ENCODE data around the gene NHSL2. TPM values are rescaled to one million over a fixed set of nuclear protein-coding genes. Genes with fewer than 3 reads are reported as not detected.

Gene NHSL2
- total RNA-seq, 1 experiment from 2014 or later = 0.07 TPM

DNA sequence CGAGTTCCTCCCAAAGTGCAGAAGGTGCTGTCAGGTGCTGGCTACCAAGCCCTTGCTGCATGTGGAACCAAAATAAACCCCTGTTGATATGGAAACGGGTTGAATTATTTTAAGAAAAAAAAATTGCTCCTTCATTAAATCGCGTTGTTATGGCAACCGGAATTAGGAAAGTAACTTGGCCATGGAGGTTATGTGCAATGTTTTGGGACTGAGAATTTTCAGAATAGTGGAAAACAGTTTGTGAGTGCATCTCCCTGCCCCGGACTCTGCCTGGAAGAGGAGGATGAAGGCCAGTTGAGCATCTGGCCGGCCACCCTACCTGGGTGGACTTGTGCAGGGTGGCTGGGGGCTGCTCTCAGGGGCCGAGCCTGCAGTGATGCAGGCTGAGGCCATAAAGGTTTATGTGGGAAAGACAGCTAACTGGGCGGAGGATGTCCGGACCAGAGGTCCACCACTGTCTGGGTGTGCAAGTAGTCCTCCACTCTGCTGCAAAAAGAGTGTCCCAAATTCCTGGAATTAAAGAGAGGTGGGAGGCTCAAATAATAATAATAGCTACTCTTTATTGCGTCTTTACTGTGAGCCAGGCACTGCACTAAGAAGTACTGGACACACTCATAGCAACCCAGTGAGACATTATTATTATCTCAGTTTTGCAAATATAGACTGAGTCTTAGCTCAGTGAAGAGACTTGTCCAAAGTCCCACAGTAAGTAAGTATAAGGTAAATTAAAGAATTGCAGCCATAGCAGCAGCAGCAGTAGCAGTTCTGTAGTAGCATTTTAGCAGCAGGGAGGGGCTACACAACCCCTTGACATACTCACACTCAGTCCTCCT is 200.4 kb downstream of the NHSL2 start:
- ChIA-PET CTCF (no interaction called here), POLR2A (ENCODE audit: unreplicated experiment) (interaction anchor here (0.5 kb wide), 1 partner anchor 20 kb away, joined by 3 read pairs; no protein-coding TSS in a partner anchor)
- Histone ChIP-seq H3K4me2 (ENCODE audit: low read length) (no peak overlapping the region), H4K20me1 (ENCODE audit: low read length) (no peaks in the 10 kb centered on the region), H3K9me2 (replicated peaks; ENCODE audit: low read length) (no peaks in the 10 kb centered on the region), H3K9ac (ENCODE audit: low read length) (no peak overlapping the region), H3K79me2 (ENCODE audit: low read length) (no peaks in the 10 kb centered on the region), H3F3A (ENCODE audit: low read length, unreplicated experiment) (no peaks in the 10 kb centered on the region), H3K4me1 (ENCODE audit: insufficient read depth, low read length) (no peaks in the 10 kb centered on the region), H3K27ac (ENCODE audit: low read length) (no peak overlapping the region), H3K9me3 (ENCODE audit: low read length) (no peaks in the 10 kb centered on the region), H3K4me3 (ENCODE audit: low read length) (no peak overlapping the region), H2AFZ (ENCODE audit: low read length) (no peak overlapping the region), H3K36me3 (ENCODE audit: low read depth, low read length) (no peaks in the 10 kb centered on the region), H3K27me3 (ENCODE audit: low read length) (no peaks in the 10 kb centered on the region)
- DNase-seq (no peak), ATAC-seq (no peak)
- no TSS peak for BruUV-seq (replicated peaks)
- intact Hi-C loops (cut with micrococcal nuclease) = no loop called here
- TF ChIP-seq EZH2 (IDR thresholded peaks at IDR 0.05; ENCODE audit: low read length, unreplicated experiment) = no peak
- TF ChIP-seq EZH2phosphoT487 (IDR thresholded peaks at IDR 0.05; ENCODE audit: borderline replicate concordance, low read length) = no peak
- no peak for TF ChIP-seq CTCF (conservative IDR thresholded peaks at IDR 0.05; ENCODE audit: low read depth, low read length)

GRCh38 chrX:72113461-72113860 is 202.8 kb downstream of the NHSL2 start:
- Histone ChIP-seq H3K9me3 (ENCODE audit: low read length) (no peaks in the 10 kb centered on the region), H3K4me3 (ENCODE audit: low read length) (no peak overlapping the region), H3F3A (ENCODE audit: low read length, unreplicated experiment) (no peaks in the 10 kb centered on the region), H3K79me2 (ENCODE audit: low read length) (no peaks in the 10 kb centered on the region), H3K4me1 (ENCODE audit: insufficient read depth, low read length) (no peaks in the 10 kb centered on the region), H3K9me2 (replicated peaks; ENCODE audit: low read length) (no peaks in the 10 kb centered on the region), H3K27me3 (ENCODE audit: low read length) (no peaks in the 10 kb centered on the region), H3K4me2 (ENCODE audit: low read length) (no peak overlapping the region), H4K20me1 (ENCODE audit: low read length) (no peaks in the 10 kb centered on the region), H3K27ac (ENCODE audit: low read length) (no peak overlapping the region), H3K9ac (ENCODE audit: low read length) (no peak overlapping the region), H2AFZ (ENCODE audit: low read length) (no peak overlapping the region), H3K36me3 (ENCODE audit: low read depth, low read length) (no peaks in the 10 kb centered on the region)
- no peak for DNase-seq
- TF ChIP-seq EZH2 (IDR thresholded peaks at IDR 0.05; ENCODE audit: low read length, unreplicated experiment) = no peak
- ATAC-seq = no peak
- no TSS peak for BruUV-seq (replicated peaks)
- CTCF ChIA-PET = no interaction called here
- intact Hi-C loops (cut with micrococcal nuclease) = no loop called here
- POLR2A ChIA-PET (ENCODE audit: unreplicated experiment) = no interaction called here

DNA sequence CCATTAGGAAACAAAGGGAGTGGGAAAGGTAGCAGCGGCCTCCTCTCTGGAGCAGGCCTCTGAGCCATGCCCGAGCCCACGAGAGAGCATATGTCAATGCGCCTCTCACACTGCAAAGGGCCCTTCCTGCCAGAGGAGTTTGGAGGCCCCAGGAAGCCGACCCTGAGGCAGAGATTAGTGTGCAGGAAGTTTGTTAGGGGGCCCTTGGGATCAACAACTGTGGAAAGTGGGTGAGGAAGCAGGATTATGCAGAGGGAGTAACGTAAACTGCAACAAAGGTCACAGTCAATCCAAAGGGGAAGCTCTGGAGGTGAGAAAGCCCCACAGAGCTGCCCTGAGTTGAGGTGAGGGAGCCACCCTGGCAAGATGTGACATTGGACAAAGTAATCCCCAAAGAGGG is 203.7 kb downstream of the NHSL2 start:
- DNase-seq = no peak
- no peak overlapping the region for H3K4me3 ChIP-seq (ENCODE audit: low read length)
- no peaks in the 10 kb centered on the region for H3K27me3 ChIP-seq (ENCODE audit: low read length)
- no peak for ATAC-seq
- TF ChIP-seq CTCF (conservative IDR thresholded peaks at IDR 0.05; ENCODE audit: low read depth, low read length) = no peak
- no peak for TF ChIP-seq EZH2 (IDR thresholded peaks at IDR 0.05; ENCODE audit: low read length, unreplicated experiment)
- no peak for TF ChIP-seq EZH2phosphoT487 (IDR thresholded peaks at IDR 0.05; ENCODE audit: borderline replicate concordance, low read length)
- H4K20me1 ChIP-seq (ENCODE audit: low read length) = no peaks in the 10 kb centered on the region
- no TSS peak for BruUV-seq (replicated peaks)
- H3K9me2 ChIP-seq (replicated peaks; ENCODE audit: low read length) = no peaks in the 10 kb centered on the region
- H3K9ac ChIP-seq (ENCODE audit: low read length) = no peak overlapping the region
- CTCF ChIA-PET = no interaction called here
- no peaks in the 10 kb centered on the region for H3K9me3 ChIP-seq (ENCODE audit: low read length)
- no peak overlapping the region for H2AFZ ChIP-seq (ENCODE audit: low read length)
- H3F3A ChIP-seq (ENCODE audit: low read length, unreplicated experiment) = no peaks in the 10 kb centered on the region
- H3K36me3 ChIP-seq (ENCODE audit: low read depth, low read length) = no peaks in the 10 kb centered on the region
- no peaks in the 10 kb centered on the region for H3K4me1 ChIP-seq (ENCODE audit: insufficient read depth, low read length)
- POLR2A ChIA-PET (ENCODE audit: unreplicated experiment) = no interaction called here
- intact Hi-C loops (cut with micrococcal nuclease) = no loop called here
- no peak overlapping the region for H3K4me2 ChIP-seq (ENCODE audit: low read length)
- H3K27ac ChIP-seq (ENCODE audit: low read length) = no peak overlapping the region
- no peaks in the 10 kb centered on the region for H3K79me2 ChIP-seq (ENCODE audit: low read length)
